Left cardiac atrium (tissue), 4 donors: ENCODE results near the gene FAU. TPM values are rescaled to one million over a fixed set of nuclear protein-coding genes. Genes with fewer than 3 reads are reported as not detected.

Source experiments
- ATAC-seq, 2 donors: fragments of 200-7000 bp; cut with Tn5 transposase; one replicate each; pipeline ENCODE4 v1.9.1; 2020; ENCODE audit warnings: mild to moderate bottlenecking in 2 of 2, moderate library complexity in 2 of 2
- DNase-seq: peaks from one replicate; pipeline ENCODE4 v3.0.0-alpha.2; 2020
- intact Hi-C, 2 donors: fragments of 100-400 bp; cut with DNase I; formaldehyde crosslinking; loops; one replicate each; pipeline versions ENCODE4 v1.14.1 to v1.15.1; 2022 to 2023
- microRNA-seq, 2 donors: library from miRNA; unstranded; fragments of <30 nt; microRNA quantifications; one replicate each; pipeline ENCODE4 v1.2.0, GENCODE V29; 2020
- total RNA-seq, 2 donors: library from RNA; stranded (reverse); fragmentation: NEBNext Ultra II Directional; extraction: Animal tissue kit (Norgen Biotek cat#: 25700); gene quantifications; one replicate each; pipeline ENCODE4 v1.2.1, GENCODE V29; 2021
- donor health status: DM: no; HTN: yes; CAD: no.
- donor health status: DM: no; HTN: yes; CAD: no; lungs with severe emphysema.
- donor health status: DM: yes; HTN: yes; CAD: no.
- donor health status: Dilated cardiomyopathy.

The FAU gene
- total RNA-seq, 2 donors from 2014 or later, result 651 to 723 TPM

DNA sequence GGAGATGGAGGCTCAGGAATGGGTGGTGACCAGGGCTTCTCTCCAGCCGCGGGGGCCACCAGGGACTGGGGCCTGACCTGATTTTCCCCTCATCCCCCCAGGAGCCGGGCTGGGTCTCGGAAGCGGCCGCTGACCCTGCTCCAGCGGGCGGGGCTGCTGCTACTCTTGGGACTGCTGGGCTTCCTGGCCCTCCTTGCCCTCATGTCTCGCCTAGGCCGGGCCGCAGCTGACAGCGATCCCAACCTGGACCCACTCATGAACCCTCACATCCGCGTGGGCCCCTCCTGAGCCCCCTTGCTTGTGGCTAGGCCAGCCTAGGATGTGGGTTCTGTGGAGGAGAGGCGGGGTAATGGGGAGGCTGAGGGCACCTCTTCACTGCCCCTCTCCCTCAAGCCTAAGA lies 34.1 kb downstream of the FAU start:
- DNase-seq (no peak), ATAC-seq (no peak)
- intact Hi-C loops, result no loop called here

DNA sequence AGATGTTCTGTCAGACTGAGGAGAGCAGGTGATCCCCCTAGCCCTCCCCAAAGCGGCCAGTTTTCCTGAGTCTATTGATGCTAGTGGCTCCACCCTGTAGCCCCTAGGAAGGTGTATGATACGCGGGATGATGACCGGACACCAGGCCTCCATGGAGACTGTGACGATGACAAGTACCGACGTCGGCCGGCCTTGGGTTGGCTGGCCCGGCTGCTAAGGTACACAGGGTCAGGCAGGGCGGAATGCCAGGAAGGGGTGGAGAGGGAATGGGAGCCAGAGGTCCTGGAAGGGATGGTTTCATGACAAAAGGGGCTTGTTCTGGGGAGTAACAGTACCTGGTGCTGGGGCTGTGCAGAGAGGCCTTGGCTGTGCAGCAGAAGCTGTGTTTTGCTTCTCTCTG lies 34.7 kb downstream of the FAU start:
- ATAC-seq (no peak), DNase-seq (no peak)
- intact Hi-C loops, result no loop called here

DNA sequence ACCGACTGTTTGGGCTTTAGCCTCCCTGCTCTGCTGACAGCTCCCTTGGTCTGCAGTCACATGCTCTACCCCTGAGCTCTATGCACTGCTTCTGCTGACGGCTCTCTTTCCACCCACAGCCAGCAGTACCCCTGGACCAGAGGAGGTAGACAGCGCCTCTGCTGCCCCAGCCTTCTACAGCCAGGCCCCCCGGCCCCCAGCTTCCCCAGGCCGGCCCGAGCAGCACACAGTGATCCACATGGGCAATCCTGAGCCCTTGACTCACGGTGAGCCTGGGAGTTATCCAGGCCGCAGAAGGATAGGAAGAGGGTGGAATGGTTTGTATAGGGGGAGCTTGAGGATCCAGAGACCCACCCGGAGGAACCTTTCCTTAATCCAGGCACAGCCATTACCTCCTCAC lies 35.1 kb downstream of the FAU start:
- ATAC-seq (no peak), DNase-seq (no peak)
- intact Hi-C loops, result no loop called here

DNA sequence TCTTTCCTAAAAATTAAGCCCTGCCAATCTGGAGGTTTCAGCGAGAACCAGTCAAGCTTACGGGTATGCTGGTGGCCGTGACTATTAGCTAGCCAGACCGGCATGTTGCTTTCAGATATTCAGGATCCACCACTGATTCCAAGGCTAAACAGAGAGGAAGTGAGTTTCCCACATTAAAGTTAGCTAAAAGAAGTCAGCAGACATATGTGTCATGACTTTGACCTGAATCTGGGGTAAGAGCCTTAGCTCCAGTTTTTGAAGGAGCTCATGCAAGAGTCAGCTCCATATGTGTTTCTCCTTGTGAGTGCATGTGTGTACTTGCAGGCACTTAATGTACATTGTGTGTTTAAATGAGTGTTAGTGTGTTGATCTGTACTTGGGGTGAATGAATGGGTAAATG lies 36.5 kb downstream of the FAU start:
- no peak for DNase-seq
- intact Hi-C loops, result no loop called here
- ATAC-seq, result no peak

DNA sequence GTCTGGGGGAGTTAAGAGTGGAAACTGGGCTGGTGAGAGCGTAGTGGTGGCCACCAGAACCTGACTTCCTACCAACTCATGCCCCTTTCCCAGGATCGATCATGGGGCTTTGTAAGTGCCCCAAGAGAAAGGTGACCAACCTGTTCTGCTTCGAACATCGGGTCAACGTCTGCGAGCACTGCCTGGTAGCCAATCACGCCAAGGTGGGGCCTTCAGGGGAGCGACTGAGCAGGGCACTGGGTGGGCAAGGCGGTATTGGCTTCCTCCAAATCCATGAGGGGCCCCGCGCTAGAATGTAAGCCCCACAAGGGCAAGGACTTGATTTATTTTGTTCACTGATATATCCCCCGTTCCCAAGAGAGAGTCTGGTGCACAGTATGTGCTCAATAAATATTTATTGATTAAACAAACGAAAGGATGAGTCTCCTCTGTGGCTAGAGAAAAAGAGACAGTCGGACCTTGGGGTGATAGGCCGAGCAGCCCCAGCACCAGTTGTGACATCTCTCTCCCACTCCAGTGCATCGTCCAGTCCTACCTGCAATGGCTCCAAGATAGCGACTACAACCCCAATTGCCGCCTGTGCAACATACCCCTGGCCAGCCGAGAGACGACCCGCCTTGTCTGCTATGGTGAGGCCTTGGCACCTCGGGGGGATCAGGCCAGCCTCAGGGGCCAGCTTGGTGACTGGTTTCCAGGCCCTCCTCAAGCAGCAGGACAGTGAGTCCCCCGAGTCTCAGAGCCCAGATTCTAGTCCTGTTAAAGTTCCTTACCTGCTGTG lies 37.1 kb downstream of the FAU start:
- intact Hi-C loops, result no loop called here
- ATAC-seq (peak in 1 of 2 donors; percentile 1), DNase-seq (no peak)

DNA sequence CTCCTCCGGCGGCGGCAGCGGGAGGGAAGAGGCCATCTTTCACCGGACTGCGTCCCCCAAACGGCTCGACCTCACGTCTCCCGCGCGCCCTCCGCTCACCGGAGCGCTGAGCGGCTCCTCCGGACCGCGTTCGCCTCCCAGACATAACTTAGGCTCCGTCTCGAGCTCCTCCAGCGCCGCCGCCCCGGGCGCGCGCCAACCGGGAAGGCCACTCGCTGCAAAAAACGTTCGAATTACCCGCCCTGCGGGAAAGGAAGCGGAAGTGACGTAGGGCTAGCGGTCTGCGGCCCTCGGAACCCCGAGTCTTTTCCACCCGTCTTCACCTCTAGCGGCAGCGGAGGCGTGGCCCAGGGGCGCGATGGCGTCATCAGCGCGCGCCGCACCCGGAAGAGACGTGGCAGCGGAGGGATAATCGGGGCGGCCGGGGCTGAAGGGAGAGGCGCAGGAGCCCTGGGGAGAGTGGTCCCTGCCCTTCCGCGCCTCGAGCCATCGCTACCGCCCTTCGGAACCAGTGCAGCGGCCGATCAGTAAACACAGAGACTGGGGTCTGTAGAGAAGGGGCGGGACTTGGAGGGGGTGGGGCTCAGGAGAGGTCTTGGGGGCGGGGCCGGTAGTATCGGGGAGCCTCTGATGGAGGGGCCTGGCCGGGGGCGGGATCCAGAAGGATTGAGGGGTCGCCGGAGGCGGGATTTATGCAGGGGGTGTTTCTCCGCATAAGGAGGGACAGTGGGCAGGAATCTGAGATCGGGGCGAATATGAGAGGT lies 37.9 kb downstream of the FAU start, which contains the start of the genes CDCA5 and ZFPL1:
Gene CDCA5, minus strand, starts transcription at position 207 of the 764 bp plus-strand sequence. Its CDS starts 62 bp downstream, at position 145.
Gene ZFPL1, plus strand, starts transcription at position 389 of the 764 bp plus-strand sequence. CDS start 477 bp downstream, outside the sequence.
- ATAC-seq, result peak; percentile 97 to 99
- DNase-seq, result peak; percentile 95
- intact Hi-C loops, result no loop called here

DNA sequence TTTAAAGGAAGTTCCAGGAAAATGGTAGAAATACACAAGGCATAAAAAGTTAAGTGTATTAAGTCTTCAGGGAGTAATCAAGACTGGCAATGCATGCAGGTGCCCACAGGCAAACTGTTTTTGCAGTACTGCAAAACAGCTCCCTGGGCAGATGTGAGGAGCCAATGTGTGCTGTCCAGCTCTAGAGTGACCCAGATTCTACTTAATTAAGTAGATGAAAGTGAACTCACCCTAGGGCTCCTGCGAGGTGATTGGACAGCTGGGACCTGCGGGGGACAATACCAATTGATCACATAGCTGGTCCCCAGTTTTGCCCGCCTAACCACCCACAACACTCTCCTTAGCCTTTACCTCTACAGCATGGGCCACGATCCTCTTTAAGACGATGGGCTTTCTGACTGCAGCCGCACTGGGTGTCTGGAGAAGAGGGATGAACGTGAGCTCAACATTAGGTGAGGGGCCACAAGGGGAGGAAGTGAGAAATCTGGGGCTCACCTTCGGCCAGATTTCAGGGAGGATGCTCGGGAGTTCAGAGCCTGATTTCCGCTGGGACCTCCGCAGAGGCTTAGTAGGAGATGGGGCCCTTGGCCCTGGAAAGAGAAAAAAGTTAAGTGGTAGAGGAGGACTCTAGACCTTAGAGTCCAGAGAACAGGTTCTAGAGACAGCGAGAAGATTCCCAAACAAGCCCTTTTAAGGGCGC lies 38.6 kb downstream of the FAU start:
- ATAC-seq, result no peak
- DNase-seq, result no peak
- intact Hi-C loops, result no loop called here

DNA sequence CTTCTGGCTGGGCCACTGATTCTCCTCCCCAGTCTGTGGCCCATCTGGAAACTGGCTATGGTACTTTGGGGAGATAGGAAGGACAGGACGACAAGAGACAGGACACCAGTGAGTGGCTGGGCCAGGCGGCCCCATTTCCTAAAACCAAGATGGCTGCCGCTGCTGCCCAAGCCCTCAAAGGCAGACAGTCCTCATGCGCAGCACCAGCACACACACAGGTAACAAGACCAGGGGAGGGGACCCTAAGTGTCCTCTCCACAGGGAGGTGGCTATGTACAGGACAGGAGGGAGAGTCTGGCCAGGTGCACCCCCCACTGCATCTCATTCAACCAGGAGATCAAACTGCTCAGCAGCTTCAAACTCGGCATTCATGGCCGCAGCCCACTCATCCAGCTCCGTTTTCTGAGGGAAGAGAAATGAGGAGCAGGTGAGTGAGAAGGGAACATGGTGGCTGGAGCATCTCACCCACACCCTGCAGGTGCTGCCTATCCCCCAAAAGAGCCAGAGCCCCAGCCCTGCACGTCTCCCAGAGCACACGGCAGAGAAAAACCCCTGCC lies 43.1 kb downstream of the FAU start:
- intact Hi-C loops, result no loop called here
- ATAC-seq (no peak), DNase-seq (no peak)

DNA sequence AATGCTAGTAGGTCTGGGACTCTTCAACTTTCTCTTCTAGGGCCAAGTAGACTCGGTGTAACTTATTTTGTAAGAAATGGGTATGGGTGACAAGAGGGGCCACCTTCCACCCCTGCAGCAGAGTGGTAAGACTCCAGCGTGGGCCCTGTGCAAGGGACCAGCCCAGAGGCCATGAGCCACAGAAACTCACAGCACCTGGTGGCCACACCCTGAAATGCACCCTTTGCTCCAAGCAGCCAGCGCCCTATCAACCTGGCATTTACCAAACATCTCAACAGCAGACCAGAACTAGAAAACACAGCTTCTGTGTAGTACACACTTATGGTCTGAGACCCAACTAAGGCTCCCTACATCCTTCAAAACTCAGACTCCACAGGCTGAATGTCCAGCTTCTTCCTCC lies 43.8 kb downstream of the FAU start:
- ATAC-seq (peak; percentile 61), DNase-seq (no peak)
- intact Hi-C loops, result no loop called here

DNA sequence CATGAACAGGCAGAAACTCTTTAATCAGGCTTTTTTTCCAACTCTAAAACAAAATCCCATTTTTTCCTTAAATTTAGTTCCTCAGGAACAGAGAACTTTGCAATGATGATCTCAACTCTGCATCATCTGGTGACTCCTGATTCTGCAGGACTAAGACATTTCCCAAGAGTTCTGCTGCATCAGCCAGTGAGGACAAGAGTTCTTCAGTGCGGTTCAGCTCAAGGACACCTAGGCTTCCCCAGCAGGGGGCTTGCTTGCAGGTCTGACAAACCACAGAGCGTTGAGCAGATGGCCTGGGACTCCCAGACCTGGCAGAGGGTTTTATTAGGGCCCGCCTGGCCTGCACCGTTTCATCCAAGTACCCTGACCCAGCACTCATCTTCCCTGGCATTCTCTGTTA lies 44.5 kb downstream of the FAU start:
- intact Hi-C loops, result no loop called here
- ATAC-seq, result no peak
- no peak for DNase-seq

DNA sequence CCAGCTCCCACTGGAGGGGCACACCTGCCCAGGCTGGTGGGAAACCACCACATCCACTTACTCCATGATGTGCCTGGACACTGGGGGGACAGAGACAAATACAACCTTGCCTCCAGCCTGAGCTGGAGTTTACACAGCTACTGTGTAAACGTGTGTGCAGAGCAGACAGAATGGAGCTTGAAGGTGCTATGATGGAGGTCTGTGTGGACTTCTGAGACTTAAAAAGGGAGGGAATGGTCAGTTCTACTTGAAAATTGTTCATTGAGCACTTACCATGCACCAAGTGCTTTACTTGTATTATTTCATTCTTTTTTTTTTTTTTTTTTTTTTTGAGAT lies 49.3 kb downstream of the FAU start:
- DNase-seq, result no peak
- intact Hi-C loops, result no loop called here
- no peak for ATAC-seq

DNA sequence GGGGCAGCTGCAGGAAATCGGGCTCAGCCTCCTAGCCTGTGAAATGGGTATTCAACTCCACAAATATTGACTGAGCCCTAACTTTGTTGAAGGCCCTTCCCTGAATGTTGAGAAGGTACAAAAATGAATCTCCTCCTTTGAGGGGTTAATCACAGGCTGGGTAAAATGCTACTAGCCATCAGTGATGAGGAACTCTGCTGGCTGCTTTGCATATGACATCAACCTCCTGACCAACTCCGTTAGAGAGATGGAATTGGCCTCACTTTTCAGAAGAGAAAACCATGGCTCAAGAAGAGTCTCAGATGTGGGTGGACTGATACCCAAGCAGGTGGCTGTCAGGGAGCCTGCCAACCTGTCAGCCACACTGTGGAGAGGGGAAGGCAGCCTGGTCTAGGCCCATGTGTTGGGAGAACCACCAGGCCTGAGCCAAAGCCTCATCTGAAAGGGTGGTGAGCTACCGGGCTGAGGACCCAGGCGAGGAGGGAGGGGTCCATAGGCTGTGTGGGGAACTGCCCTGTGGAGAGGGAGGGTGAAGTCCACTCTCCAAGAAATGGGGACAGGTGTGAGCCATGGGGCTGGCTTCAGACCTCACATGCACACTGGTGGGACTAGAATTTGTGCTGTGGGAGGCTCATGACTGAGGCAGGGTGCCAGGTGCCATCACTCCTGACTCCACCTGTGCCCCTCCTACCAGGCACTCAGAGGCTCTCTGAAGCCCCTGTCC lies 49.9 kb downstream of the FAU start:
- DNase-seq (no peak), ATAC-seq (no peak)
- intact Hi-C loops, result no loop called here

Small RNA genes within 50 kb of the gene (microRNA-seq; reads per million reads assigned to microRNA genes)
- 0 reads per million in 2 donors for gene MIR6751

Other genes starting within 250 kb of the FAU start
- 10 to 100 TPM; 36.6 to 43.1 TPM for gene EHD1, start 243.5 kb downstream of the FAU start, total RNA-seq
- 10 to 100 TPM; 12.3 to 14.6 TPM for gene ATG2A, start 204.9 kb downstream of the FAU start, total RNA-seq
- 10 to 100 TPM; 17.9 to 20.5 TPM for gene PPP2R5B, start 197.4 kb downstream of the FAU start, total RNA-seq
- not detected for gene GPHA2, start 186.2 kb downstream of the FAU start, total RNA-seq
- gene MAJIN, start 150.0 kb downstream of the FAU start, total RNA-seq, result not detected
- gene BATF2, start 125.2 kb downstream of the FAU start, total RNA-seq, result 1 to 10 TPM; 1.4 to 1.6 TPM
- 100 to 1,000 TPM; 110 to 116 TPM for gene ARL2, start 108.0 kb downstream of the FAU start, total RNA-seq
- gene SNX15, start 94.7 kb downstream of the FAU start, total RNA-seq, result 10 to 100 TPM; 17.2 to 20.1 TPM
- 1 to 10 TPM; 5.2 to 9.5 TPM for gene SAC3D1, start 80.9 kb downstream of the FAU start, total RNA-seq
- 1 to 10 TPM; 6.6 to 7.0 TPM for gene NAALADL1, start 63.6 kb downstream of the FAU start, total RNA-seq
- 1 to 10 TPM in 1 of 2 donors, under 1 TPM in 1; 0.81 to 2.5 TPM for gene CDCA5, start 38.1 kb downstream of the FAU start, total RNA-seq
- 10 to 100 TPM; 26.2 to 26.5 TPM for gene ZFPL1, start 37.9 kb downstream of the FAU start, total RNA-seq
- 10 to 100 TPM; 52.7 to 70.1 TPM for gene VPS51, start 25.9 kb downstream of the FAU start, total RNA-seq
- gene TM7SF2, start 10.3 kb downstream of the FAU start, total RNA-seq, result 10 to 100 TPM; 50.0 to 53.2 TPM
- 1 to 10 TPM; 6.6 to 8.2 TPM for gene ZNHIT2, start 4.4 kb downstream of the FAU start, total RNA-seq
- gene MRPL49, start 187 bp upstream of the FAU start, total RNA-seq, result 10 to 100 TPM; 26.3 to 33.4 TPM
- gene SYVN1, start 12.4 kb upstream of the FAU start, total RNA-seq, result 10 to 100 TPM; 33.2 to 41.6 TPM
- gene SPDYC, start 48.1 kb upstream of the FAU start, total RNA-seq, result not detected
- 10 to 100 TPM; 86.9 to 92.4 TPM for gene CAPN1, start 59.8 kb upstream of the FAU start, total RNA-seq
- gene POLA2, start 139.8 kb upstream of the FAU start, total RNA-seq, result 1 to 10 TPM; 5.3 to 7.3 TPM
- gene CDC42EP2, start 192.7 kb upstream of the FAU start, total RNA-seq, result 10 to 100 TPM; 21.7 to 28.9 TPM
- 10 to 100 TPM; 46.7 to 47.7 TPM for gene DPF2, start 211.7 kb upstream of the FAU start, total RNA-seq
- gene TIGD3, start 232.6 kb upstream of the FAU start, total RNA-seq, result under 1 TPM in 1 of 2 donors, not detected in 1; 0.12 TPM